Measurements from ENCODE around the gene CEBPG. TPM values are rescaled to one million over a fixed set of nuclear protein-coding genes. Genes with fewer than 3 reads are reported as not detected.
A peak's percentile ranks its signal among the peaks of the same experiment; 100 is the strongest.

The CEBPG gene
- total and polyA plus RNA-seq, 8 donors, result 17.8 to 26.4 (median 19.3) TPM

GRCh38 chr19:33428627-33429125 is 55.2 kb downstream of the CEBPG start:
- H3K27ac ChIP-seq, result no peak overlapping the region
- H3K27me3 ChIP-seq, result no peaks in the 10 kb centered on the region
- no peaks in the 10 kb centered on the region for H3K4me1 ChIP-seq
- intact Hi-C loops (cut with DNase I), result no loop called here
- no peak overlapping the region for H3K4me3 ChIP-seq
- ATAC-seq, result no peak
- no peaks in the 10 kb centered on the region for H3K9me3 ChIP-seq
- no peaks in the 10 kb centered on the region for H3K36me3 ChIP-seq
- TF ChIP-seq, protein P1, sequence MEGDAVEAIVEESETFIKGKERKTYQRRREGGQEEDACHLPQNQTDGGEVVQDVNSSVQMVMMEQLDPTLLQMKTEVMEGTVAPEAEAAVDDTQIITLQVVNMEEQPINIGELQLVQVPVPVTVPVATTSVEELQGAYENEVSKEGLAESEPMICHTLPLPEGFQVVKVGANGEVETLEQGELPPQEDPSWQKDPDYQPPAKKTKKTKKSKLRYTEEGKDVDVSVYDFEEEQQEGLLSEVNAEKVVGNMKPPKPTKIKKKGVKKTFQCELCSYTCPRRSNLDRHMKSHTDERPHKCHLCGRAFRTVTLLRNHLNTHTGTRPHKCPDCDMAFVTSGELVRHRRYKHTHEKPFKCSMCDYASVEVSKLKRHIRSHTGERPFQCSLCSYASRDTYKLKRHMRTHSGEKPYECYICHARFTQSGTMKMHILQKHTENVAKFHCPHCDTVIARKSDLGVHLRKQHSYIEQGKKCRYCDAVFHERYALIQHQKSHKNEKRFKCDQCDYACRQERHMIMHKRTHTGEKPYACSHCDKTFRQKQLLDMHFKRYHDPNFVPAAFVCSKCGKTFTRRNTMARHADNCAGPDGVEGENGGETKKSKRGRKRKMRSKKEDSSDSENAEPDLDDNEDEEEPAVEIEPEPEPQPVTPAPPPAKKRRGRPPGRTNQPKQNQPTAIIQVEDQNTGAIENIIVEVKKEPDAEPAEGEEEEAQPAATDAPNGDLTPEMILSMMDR (IDR thresholded peaks at IDR 0.05), result no peak
- DNase-seq, result peak in 2 of 4 donors; percentile 10 to 27

DNA sequence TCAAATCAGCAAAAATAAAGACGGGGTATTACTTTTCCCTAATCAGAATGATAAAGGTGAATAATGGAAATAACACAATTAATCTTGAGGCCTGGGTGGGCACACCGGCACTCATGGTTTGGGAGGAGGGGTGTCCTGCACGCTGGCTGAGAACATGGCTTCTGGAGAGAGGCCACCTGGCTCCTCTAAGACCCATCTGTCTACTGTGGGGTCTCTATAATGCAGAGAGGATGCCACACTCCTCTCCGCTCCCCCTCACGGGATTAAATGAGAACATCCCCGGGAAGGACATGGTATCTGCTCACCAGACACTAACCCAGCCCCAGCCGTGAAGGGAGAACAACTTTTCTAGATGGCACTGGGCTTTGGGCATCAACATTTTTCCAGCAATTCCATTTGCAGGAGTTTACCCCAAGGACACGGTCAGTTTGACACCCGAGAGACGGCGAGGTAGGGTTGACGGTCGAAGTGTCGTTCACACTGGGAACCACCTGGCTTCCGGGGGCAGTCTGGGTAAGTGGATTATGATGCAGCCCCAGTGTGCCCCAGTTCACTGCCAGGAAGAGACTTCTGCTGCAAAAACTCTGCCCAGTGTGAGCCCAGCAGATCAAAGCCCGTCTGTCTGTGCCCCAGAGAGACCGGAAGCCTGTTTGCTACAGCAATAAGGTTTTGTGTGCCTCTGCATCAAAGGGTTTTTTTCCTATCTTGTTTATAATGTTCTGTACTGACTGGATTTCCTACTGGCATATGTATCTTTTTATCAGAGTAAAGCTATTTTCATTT is 56.6 kb downstream of the CEBPG start:
- no peak overlapping the region for H3K27ac ChIP-seq
- no peaks in the 10 kb centered on the region for H3K9me3 ChIP-seq
- no peaks in the 10 kb centered on the region for H3K27me3 ChIP-seq
- TF ChIP-seq, protein P1 (IDR thresholded peaks at IDR 0.05), result no peak
- DNase-seq (peak in 2 of 4 donors; percentile 19 to 44), ATAC-seq (no peak)
- no peaks in the 10 kb centered on the region for H3K36me3 ChIP-seq
- intact Hi-C loops (cut with DNase I), result loop anchor here in 1 of 2 donors (5.0 kb wide), 1 partner anchor 342 kb away; no protein-coding TSS in a partner anchor
- H3K4me1 ChIP-seq, result no peaks in the 10 kb centered on the region
- H3K4me3 ChIP-seq, result no peak overlapping the region

GRCh38 chr19:33430674-33431277 is 57.3 kb downstream of the CEBPG start:
- no peak overlapping the region for H3K27ac ChIP-seq
- DNase-seq (peak; percentile 45 to 85 (median 69)), ATAC-seq (peak; percentile 92)
- H3K4me3 ChIP-seq, result no peak overlapping the region
- TF ChIP-seq, protein P1 (IDR thresholded peaks at IDR 0.05), result peak; percentile 59 to 80
- peaks cover 0 to 5% of the 10 kb centered on the region in 2 donors for H3K36me3 ChIP-seq
- no peaks in the 10 kb centered on the region for H3K4me1 ChIP-seq
- H3K27me3 ChIP-seq, result no peaks in the 10 kb centered on the region
- intact Hi-C loops (cut with DNase I), result loop anchor here in 1 of 2 donors (5.0 kb wide), 1 partner anchor 342 kb away; no protein-coding TSS in a partner anchor
- H3K9me3 ChIP-seq, result no peaks in the 10 kb centered on the region

DNA sequence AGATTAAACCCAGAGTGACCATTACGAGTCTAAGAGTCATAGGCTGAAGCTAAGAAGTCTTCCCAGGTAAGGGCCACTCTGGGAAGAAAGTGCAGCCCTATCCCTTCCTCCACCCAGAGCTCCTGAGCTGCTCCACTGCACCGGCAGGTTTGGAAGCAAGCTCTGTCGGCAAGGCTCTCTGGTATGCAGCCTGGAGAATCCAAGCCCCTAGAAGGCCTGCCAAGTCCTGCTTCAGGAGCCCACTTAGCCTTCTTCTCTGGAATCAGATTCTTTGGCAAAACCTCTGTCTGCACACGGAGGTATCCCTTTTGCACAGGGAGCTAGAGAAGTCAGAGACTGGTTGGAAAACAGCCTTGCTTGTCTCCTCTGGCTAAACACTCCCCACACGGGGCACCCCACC is 58.5 kb downstream of the CEBPG start:
- intact Hi-C loops (cut with DNase I), result loop anchor here in 1 of 2 donors (5.0 kb wide), 1 partner anchor 340 kb away; no protein-coding TSS in a partner anchor
- H3K27ac ChIP-seq, result no peak overlapping the region
- peak; percentile 11 for ATAC-seq

More for the DNA sequence above, 58.5 kb downstream of the CEBPG start:
- peak in 2 of 4 donors; percentile 16 to 31 for DNase-seq
- no peak overlapping the region for H3K4me3 ChIP-seq
- H3K4me1 ChIP-seq, result no peaks in the 10 kb centered on the region
- no peaks in the 10 kb centered on the region for H3K9me3 ChIP-seq
- peaks cover 0 to 5% of the 10 kb centered on the region in 2 donors for H3K36me3 ChIP-seq
- H3K27me3 ChIP-seq, result no peaks in the 10 kb centered on the region
- TF ChIP-seq, protein P1 (IDR thresholded peaks at IDR 0.05), result no peak

Other genes starting within 250 kb of the CEBPG start
- not detected for gene WDR88, start 241.6 kb upstream of the CEBPG start, total RNA-seq
- gene WDR88, start 241.6 kb upstream of the CEBPG start, polyA plus RNA-seq (ENCODE audit: insufficient read length in 6 of 6), result 1 to 10 TPM; 1.2 to 1.9 (median 1.5) TPM
- 10 to 100 TPM; 18.1 to 33.5 TPM for gene LRP3, start 179.4 kb upstream of the CEBPG start, total RNA-seq
- gene LRP3, start 179.4 kb upstream of the CEBPG start, polyA plus RNA-seq (ENCODE audit: insufficient read length in 6 of 6), result 10 to 100 TPM; 18.6 to 31.9 (median 25.2) TPM
- gene SLC7A10, start 147.9 kb upstream of the CEBPG start, total RNA-seq, result under 1 TPM in 1 of 2 donors, not detected in 1; 0.50 TPM
- gene SLC7A10, start 147.9 kb upstream of the CEBPG start, polyA plus RNA-seq (ENCODE audit: insufficient read length in 6 of 6), result 1 to 10 TPM in 3 of 6 donors, under 1 TPM in 3; 0.57 to 1.2 (median 1.0) TPM
- 10 to 100 TPM; 43.4 to 93.8 TPM for gene CEBPA, start 71.2 kb upstream of the CEBPG start, total RNA-seq
- gene CEBPA, start 71.2 kb upstream of the CEBPG start, polyA plus RNA-seq (ENCODE audit: insufficient read length in 6 of 6), result 10 to 100 TPM; 11.2 to 18.0 (median 15.0) TPM
- 10 to 100 TPM; 73.2 to 90.1 TPM for gene PEPD, start 148.1 kb downstream of the CEBPG start, total RNA-seq
- gene PEPD, start 148.1 kb downstream of the CEBPG start, polyA plus RNA-seq (ENCODE audit: insufficient read length in 6 of 6), result 10 to 100 TPM; 41.2 to 56.4 (median 45.1) TPM
- under 1 TPM; 0.24 to 0.47 TPM for gene CHST8, start 248.2 kb downstream of the CEBPG start, total RNA-seq
- gene CHST8, start 248.2 kb downstream of the CEBPG start, polyA plus RNA-seq (ENCODE audit: insufficient read length in 6 of 6), result not detected

Measured in left lung (tissue), 10 donors.